Activated CD8-positive, alpha-beta T cell treated with anti-CD3 and anti-CD28 coated beads for 36 hours (primary cell): ENCODE measurements around the gene CPPED1. TPM values are rescaled to one million over a fixed set of nuclear protein-coding genes. Genes with fewer than 3 reads are reported as not detected.

ENCODE experiments used
- ATAC-seq: fragments of 200-7000 bp; cut with Tn5 transposase; one replicate; pipeline ENCODE4 v1.10.0; 2021; ENCODE audit warnings: mild to moderate bottlenecking, moderate library complexity
- CTCF ChIA-PET: fragments of 350-600 bp; sonication (Branson Sonifier 250); formaldehyde crosslinking; loops from one replicate; lab custom pipeline; 2021; ENCODE audit warnings: antibody characterized with exemption; lab: Charles Lee
- POLR2A ChIA-PET: fragments of 350-600 bp; sonication (Branson Sonifier 250); formaldehyde crosslinking; loops from one replicate; lab custom pipeline; 2021; ENCODE audit warnings: antibody characterized with exemption; lab: Charles Lee
- DNase-seq: peaks from one replicate; pipeline ENCODE4 v3.0.0-alpha.2; 2020
- H3K27ac Mint-ChIP-seq: one replicate; pipeline ENCODE4 v1.8.0; 2021; ENCODE audit warnings: mild to moderate bottlenecking, mixed read lengths
- H3K27me3 Mint-ChIP-seq: one replicate; pipeline ENCODE4 v1.8.0; 2021; ENCODE audit warnings: mixed read lengths
- H3K36me3 Mint-ChIP-seq: one replicate; pipeline ENCODE4 v1.8.0; 2021; ENCODE audit warnings: low read depth, mixed read lengths
- H3K4me1 Mint-ChIP-seq: one replicate; pipeline ENCODE4 v1.8.0; 2021; ENCODE audit warnings: low read depth, mixed read lengths
- H3K4me3 Mint-ChIP-seq: one replicate; pipeline ENCODE4 v1.8.0; 2021; ENCODE audit warnings: mild to moderate bottlenecking, moderate library complexity, mixed read lengths
- H3K9me3 Mint-ChIP-seq: one replicate; pipeline ENCODE4 v1.8.0; 2021; ENCODE audit warnings: mixed read lengths
- intact Hi-C: fragments of 100-400 bp; cut with micrococcal nuclease; formaldehyde crosslinking; loops from one replicate; pipeline ENCODE4 v1.10.0; 2022
- total RNA-seq, 2 experiments: library from RNA; stranded (reverse); gene quantifications; one replicate each; pipeline ENCODE4 v1.2.3, GENCODE V29; 2021
- TF ChIP-seq, protein P1 (sequence below): fragments of 200-600 bp; IDR thresholded peaks from one replicate; pipeline ENCODE4 v1.8.0; 2022; ENCODE audit warnings: antibody characterized with exemption, mild to moderate bottlenecking

The CPPED1 gene
- total RNA-seq, 2 experiments from 2014 or later = 5.0 to 5.7 TPM

DNA sequence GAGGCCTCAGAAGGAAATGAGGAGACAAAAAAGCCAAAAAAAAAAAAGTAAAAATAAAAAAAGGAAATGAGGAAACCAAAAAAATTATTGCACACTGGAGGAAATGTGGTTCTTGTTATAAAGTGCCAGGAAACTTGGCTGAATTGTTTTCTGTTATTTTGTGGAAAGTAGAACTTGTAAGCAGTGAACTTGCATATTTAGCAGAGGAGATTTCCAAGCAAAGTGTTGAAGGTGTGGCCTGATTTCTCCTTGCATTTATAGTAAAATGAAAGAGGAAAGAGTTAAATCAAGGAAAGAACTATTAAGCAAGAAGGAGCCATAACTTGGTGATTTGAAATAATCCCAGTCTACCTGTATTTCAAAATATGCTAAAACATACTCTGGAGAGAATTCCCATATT lies 34.1 kb upstream of the CPPED1 start:
- Mint-ChIP-seq H3K36me3 (no peaks in the 10 kb centered on the region), H3K27me3 (peaks cover 11% of the 10 kb centered on the region), H3K4me1 (peaks cover 4% of the 10 kb centered on the region), H3K4me3 (no peak overlapping the region), H3K9me3 (peaks cover 7% of the 10 kb centered on the region), H3K27ac (no peak overlapping the region)
- POLR2A ChIA-PET = no interaction called here
- ATAC-seq = no peak
- intact Hi-C loops = no loop called here
- no peak for DNase-seq
- TF ChIP-seq, protein P1, sequence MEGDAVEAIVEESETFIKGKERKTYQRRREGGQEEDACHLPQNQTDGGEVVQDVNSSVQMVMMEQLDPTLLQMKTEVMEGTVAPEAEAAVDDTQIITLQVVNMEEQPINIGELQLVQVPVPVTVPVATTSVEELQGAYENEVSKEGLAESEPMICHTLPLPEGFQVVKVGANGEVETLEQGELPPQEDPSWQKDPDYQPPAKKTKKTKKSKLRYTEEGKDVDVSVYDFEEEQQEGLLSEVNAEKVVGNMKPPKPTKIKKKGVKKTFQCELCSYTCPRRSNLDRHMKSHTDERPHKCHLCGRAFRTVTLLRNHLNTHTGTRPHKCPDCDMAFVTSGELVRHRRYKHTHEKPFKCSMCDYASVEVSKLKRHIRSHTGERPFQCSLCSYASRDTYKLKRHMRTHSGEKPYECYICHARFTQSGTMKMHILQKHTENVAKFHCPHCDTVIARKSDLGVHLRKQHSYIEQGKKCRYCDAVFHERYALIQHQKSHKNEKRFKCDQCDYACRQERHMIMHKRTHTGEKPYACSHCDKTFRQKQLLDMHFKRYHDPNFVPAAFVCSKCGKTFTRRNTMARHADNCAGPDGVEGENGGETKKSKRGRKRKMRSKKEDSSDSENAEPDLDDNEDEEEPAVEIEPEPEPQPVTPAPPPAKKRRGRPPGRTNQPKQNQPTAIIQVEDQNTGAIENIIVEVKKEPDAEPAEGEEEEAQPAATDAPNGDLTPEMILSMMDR = no peak
- CTCF ChIA-PET = no interaction called here

GRCh38 chr16:12837291-12837690 lies 33.6 kb upstream of the CPPED1 start:
- intact Hi-C loops = no loop called here
- no peak overlapping the region for H3K27ac Mint-ChIP-seq
- peaks cover 4% of the 10 kb centered on the region for H3K4me1 Mint-ChIP-seq
- TF ChIP-seq, protein P1 = no peak
- ChIA-PET POLR2A (interaction anchor here (0.6 kb wide), 2 partner anchors 246 to 725 kb away, joined by 3 to 5 read pairs; no protein-coding TSS in a partner anchor), CTCF (no interaction called here)
- DNase-seq (no peak), ATAC-seq (no peak)
- no peaks in the 10 kb centered on the region for H3K36me3 Mint-ChIP-seq
- H3K4me3 Mint-ChIP-seq = no peak overlapping the region
- H3K9me3 Mint-ChIP-seq = peaks cover 7% of the 10 kb centered on the region
- peaks cover 14% of the 10 kb centered on the region for H3K27me3 Mint-ChIP-seq

GRCh38 chr16:12833926-12834325 lies 30.2 kb upstream of the CPPED1 start:
- POLR2A ChIA-PET = no interaction called here
- Mint-ChIP-seq H3K27me3 (peaks cover 14% of the 10 kb centered on the region), H3K4me1 (peaks cover 4% of the 10 kb centered on the region)

GRCh38 chr16:12829096-12829888 lies 25.6 kb upstream of the CPPED1 start:
- TF ChIP-seq, protein P1 = no peak
- Mint-ChIP-seq H3K9me3 (no peaks in the 10 kb centered on the region), H3K27ac (no peak overlapping the region), H3K4me3 (no peak overlapping the region), H3K4me1 (peaks cover 5% of the 10 kb centered on the region), H3K27me3 (peaks cover 19% of the 10 kb centered on the region), H3K36me3 (no peaks in the 10 kb centered on the region)
- intact Hi-C loops = no loop called here
- CTCF ChIA-PET = interaction anchor here (0.5 to 1.6 kb wide), 3 partner anchors 10 to 374 kb away, joined by 3 to 4 read pairs (median 3); no protein-coding TSS in a partner anchor
- POLR2A ChIA-PET = no interaction called here
- no peak for ATAC-seq
- no peak for DNase-seq

More at GRCh38 chr16:12833926-12834325, 30.2 kb upstream of the CPPED1 start:
- no peak overlapping the region for H3K27ac Mint-ChIP-seq
- no peak for DNase-seq
- CTCF ChIA-PET = no interaction called here
- peaks cover 3% of the 10 kb centered on the region for H3K9me3 Mint-ChIP-seq
- TF ChIP-seq, protein P1 = no peak
- ATAC-seq = no peak
- no peak overlapping the region for H3K4me3 Mint-ChIP-seq
- no peaks in the 10 kb centered on the region for H3K36me3 Mint-ChIP-seq
- intact Hi-C loops = no loop called here

GRCh38 chr16:12828206-12828605 lies 24.5 kb upstream of the CPPED1 start:
- CTCF ChIA-PET = interaction anchor here (1.6 kb wide), 2 partner anchors 10 to 370 kb away, joined by 4 read pairs; no protein-coding TSS in a partner anchor
- no peak for ATAC-seq
- H3K4me3 Mint-ChIP-seq = no peak overlapping the region
- peaks cover 5% of the 10 kb centered on the region for H3K4me1 Mint-ChIP-seq
- no peaks in the 10 kb centered on the region for H3K36me3 Mint-ChIP-seq
- peaks cover 16% of the 10 kb centered on the region for H3K27me3 Mint-ChIP-seq
- intact Hi-C loops = no loop called here
- no peaks in the 10 kb centered on the region for H3K9me3 Mint-ChIP-seq
- TF ChIP-seq, protein P1 = no peak
- H3K27ac Mint-ChIP-seq = no peak overlapping the region
- POLR2A ChIA-PET = interaction anchor here (0.6 to 0.7 kb wide), 3 partner anchors 16 to 380 kb away, joined by 3 read pairs; no protein-coding TSS in a partner anchor
- DNase-seq = no peak
